NCI-H460 (cell line): Measurements from ENCODE around the gene BROX. TPM values are rescaled to one million over a fixed set of nuclear protein-coding genes. Genes with fewer than 3 reads are reported as not detected.
"Not testable (repeated sequence)": the region's sequence is repeated elsewhere in the genome, so short reads cannot be mapped to it uniquely, and the experiment has no call there.

Experiments used
- DNase-seq: peaks from one replicate; pipeline ENCODE4 v3.0.0-alpha.2; 2016; ENCODE audit warnings: low read depth; ENCODE audit errors: extremely low read depth
- total RNA-seq: library from RNA; depleted of rRNA; stranded (reverse); fragments of >200 nt; shearing (Covaris generic); gene quantifications from 2 replicates; pipeline ENCODE4 v1.2.3, GENCODE V29; 2014

BROX gene
- total RNA-seq, 1 experiment from 2014 or later = 118 TPM

GRCh38 chr1:222728746-222729145, 16.4 kb downstream of the BROX start:
- no peak for DNase-seq

- DNase-seq = no peak
Observed at GRCh38 chr1:222730866-222731265, 18.5 kb downstream of the BROX start.

GRCh38 chr1:222732216-222733159, 20.1 kb downstream of the BROX start:
- DNase-seq = no peak

- no peak for DNase-seq
Observed at GRCh38 chr1:222734740-222735139, 22.4 kb downstream of the BROX start.

- no peak for DNase-seq
Observed at GRCh38 chr1:222736470-222736869, 24.1 kb downstream of the BROX start.

- no peak for DNase-seq
Observed at GRCh38 chr1:222736972-222737371, 24.6 kb downstream of the BROX start, which contains the start of gene FAM177B. Gene FAM177B (plus strand): TSS chr1:222737202. CDS start chr1:222746546, 9,344 bp downstream.

- DNase-seq = no peak
Observed at GRCh38 chr1:222739465-222739864, 27.1 kb downstream of the BROX start.

- no peak for DNase-seq
Observed at GRCh38 chr1:222739929-222740328, 27.6 kb downstream of the BROX start.

- DNase-seq = not testable (repeated sequence)
Observed at GRCh38 chr1:222741630-222742457, 29.5 kb downstream of the BROX start.

GRCh38 chr1:222749927-222750326, 37.6 kb downstream of the BROX start:
- no peak for DNase-seq

- no peak for DNase-seq
Observed at GRCh38 chr1:222750651-222751050, 38.3 kb downstream of the BROX start.

GRCh38 chr1:222751255-222751654, 38.9 kb downstream of the BROX start:
- no peak for DNase-seq

GRCh38 chr1:222754366-222755139, 42.2 kb downstream of the BROX start:
- DNase-seq = no peak

GRCh38 chr1:222757646-222758268, 45.4 kb downstream of the BROX start:
- DNase-seq = no peak

GRCh38 chr1:222759451-222760035, 47.2 kb downstream of the BROX start:
- DNase-seq = no peak

- DNase-seq = no peak
Observed at GRCh38 chr1:222761083-222761482, 48.7 kb downstream of the BROX start.

- DNase-seq = not testable (repeated sequence)
Observed at GRCh38 chr1:222762178-222762577, 49.8 kb downstream of the BROX start.

- no peak for DNase-seq
Observed at GRCh38 chr1:222767152-222767571, 54.8 kb downstream of the BROX start.

- no peak for DNase-seq
Observed at GRCh38 chr1:222768592-222768991, 56.2 kb downstream of the BROX start.

GRCh38 chr1:222769181-222769580, 56.8 kb downstream of the BROX start:
- no peak for DNase-seq
